Panc1 (cell line): ENCODE results near the gene LCOR. TPM values are rescaled to one million over a fixed set of nuclear protein-coding genes. Genes with fewer than 3 reads are reported as not detected.

Experiments
- ATAC-seq: fragments of 200-7000 bp; cut with Tn5 transposase; 2 replicates; pipeline ENCODE4 v1.9.1; 2020; ENCODE audit warnings: mild to moderate bottlenecking, moderate library complexity
- BruUV-seq: library from RNA; stranded (reverse); fragments of 400-500 nt; replicated peaks from 2 replicates; lab custom pipeline; 2021; lab: Mats Ljungman, UMichigan
- CTCF ChIA-PET: fragments of 300-600 bp; sonication (Branson Sonifier 250); formaldehyde crosslinking; loops from one replicate; lab custom pipeline; 2022; ENCODE audit warnings: antibody characterized with exemption; lab: Charles Lee
- POLR2A ChIA-PET: fragments of 300-600 bp; sonication (Branson Sonifier 250); formaldehyde crosslinking; loops from one replicate; lab custom pipeline; 2022; ENCODE audit warnings: antibody characterized with exemption; lab: Charles Lee
- DNase-seq: peaks from one replicate; pipeline ENCODE4 v3.0.0-alpha.2; 2010; ENCODE audit warnings: low read depth, low spot score
- H3K27ac ChIP-seq: 2 replicates; pipeline ENCODE4 v1.5.1; 2011; ENCODE audit warnings: mild to moderate bottlenecking, low read length, inconsistent platforms
- H3K27me3 ChIP-seq: fragments of 200-500 bp; sonication (Bioruptor generic); 2 replicates; pipeline ENCODE4 v1.6.0; 2014; ENCODE audit warnings: low read length, inconsistent platforms; ENCODE audit not compliant: control insufficient read depth, insufficient read depth
- H3K36me3 ChIP-seq: fragments of 200-500 bp; sonication (Bioruptor generic); 2 replicates; pipeline ENCODE4 v1.5.1; 2014; ENCODE audit warnings: inconsistent platforms, mild to moderate bottlenecking, low read length, moderate library complexity; ENCODE audit not compliant: control insufficient read depth, insufficient read depth
- H3K4me1 ChIP-seq: 2 replicates; pipeline ENCODE4 v1.5.1; 2011; ENCODE audit warnings: inconsistent platforms, mild to moderate bottlenecking, low read length, moderate library complexity; ENCODE audit not compliant: control insufficient read depth, insufficient read depth
- H3K4me3 ChIP-seq, 2 experiments: 2 replicates each; pipeline ENCODE4 v1.5.1; 2011 to 2012; ENCODE audit warnings: low read depth in 2 of 2, low read length in 2 of 2, mild to moderate bottlenecking in 2 of 2, inconsistent platforms in 1 of 2, moderate library complexity in 1 of 2
- H3K9me3 ChIP-seq: fragments of 200-500 bp; sonication (Bioruptor generic); 2 replicates; pipeline ENCODE4 v1.5.1; 2014; ENCODE audit warnings: low read depth, mild to moderate bottlenecking, inconsistent platforms, low read length, moderate library complexity; ENCODE audit not compliant: control insufficient read depth, insufficient read depth
- CTCF ChIP-seq: fragments of 450-650 bp; IDR thresholded peaks from 2 replicates; pipeline ENCODE4 v1.5.1; 2017; ENCODE audit warnings: mild to moderate bottlenecking
- POLR2AphosphoS5 ChIP-seq: IDR thresholded peaks from 2 replicates; pipeline ENCODE4 v1.6.1; 2012; ENCODE audit warnings: mild to moderate bottlenecking, low read depth, low read length, moderate library complexity
- REST ChIP-seq, 2 experiments: IDR thresholded peaks; 2 replicates each; pipeline ENCODE4 v1.6.1; 2011 to 2012; ENCODE audit warnings: low read depth in 2 of 2, control low read depth in 1 of 2, low read length in 1 of 2, mild to moderate bottlenecking in 1 of 2, moderate library complexity in 1 of 2; ENCODE audit not compliant: insufficient read depth in 1 of 2
- SIN3A ChIP-seq: IDR thresholded peaks from 2 replicates; pipeline ENCODE4 v1.6.1; 2012; ENCODE audit warnings: low read depth, mild to moderate bottlenecking, low read length, moderate library complexity, borderline replicate concordance; ENCODE audit not compliant: insufficient read depth
- TCF7L2 ChIP-seq: IDR thresholded peaks from 2 replicates; pipeline ENCODE4 v1.6.1; 2011; ENCODE audit warnings: mild to moderate bottlenecking, low read depth, low read length, inconsistent platforms
- in situ Hi-C: cut with HindIII; loops from 2 replicates; pipeline ENCODE4 v1.10.0; 2016; ENCODE audit warnings: low sequenced_read_pairs, low pct_unique_long_range_greater_than_20kb
- intact Hi-C: fragments of 100-400 bp; cut with micrococcal nuclease; formaldehyde crosslinking; loops from one replicate; pipeline ENCODE4 v1.10.0; 2022; ENCODE audit not compliant: unreplicated experiment
- total RNA-seq: library from RNA; stranded (reverse); gene quantifications from one replicate; pipeline ENCODE4 v1.2.1, GENCODE V29; 2021; ENCODE audit not compliant: unreplicated experiment

The LCOR gene
- total RNA-seq, 1 experiment from 2014 or later: 58.0 TPM

DNA sequence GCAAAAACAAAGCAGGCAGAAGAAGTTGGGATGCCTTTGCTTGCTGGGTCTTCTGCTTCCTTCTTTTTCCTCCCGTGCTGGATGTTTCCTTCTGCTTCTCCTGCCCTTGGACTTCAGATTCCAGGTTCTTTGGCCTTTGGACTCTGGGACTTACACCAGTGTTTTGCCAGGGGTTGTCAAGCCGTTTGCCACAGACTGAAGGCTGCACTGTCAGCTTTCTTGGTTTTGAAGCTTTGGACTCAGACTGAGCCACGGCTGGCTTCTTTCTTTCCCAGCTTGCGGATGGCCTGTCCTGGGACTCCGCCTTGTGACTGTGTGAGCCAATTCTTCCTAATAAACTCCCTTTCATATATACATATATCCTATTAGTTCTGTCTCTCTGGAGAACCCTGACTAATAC lies 11.3 kb upstream of the LCOR start:
- no peak for TF ChIP-seq POLR2AphosphoS5
- TF ChIP-seq REST (IDR thresholded peaks at IDR 0.05; ENCODE audit: insufficient read depth in 1 of 2, low read depth in 2 of 2, low read length in 1 of 2): no peak
- TF ChIP-seq SIN3A: no peak
- TF ChIP-seq TCF7L2: no peak
- no peak for TF ChIP-seq CTCF
- intact Hi-C loops: no loop called here
- H3K27ac ChIP-seq: no peak overlapping the region
- H3K4me1 ChIP-seq: no peaks in the 10 kb centered on the region
- H3K4me3 ChIP-seq: no peak overlapping the region
- ChIA-PET CTCF (interaction anchor here (0.6 kb wide), 1 partner anchor 180 kb away, joined by 3 read pairs; no protein-coding TSS in a partner anchor), POLR2A (no interaction called here)
- in situ Hi-C loops: no loop called here
- ATAC-seq (peak; percentile 51; the same call in 1 of the 2 replicates), DNase-seq (no peak)
- no peaks in the 10 kb centered on the region for H3K9me3 ChIP-seq
- no peaks in the 10 kb centered on the region for H3K27me3 ChIP-seq
- no peaks in the 10 kb centered on the region for H3K36me3 ChIP-seq
- no TSS peak for BruUV-seq

DNA sequence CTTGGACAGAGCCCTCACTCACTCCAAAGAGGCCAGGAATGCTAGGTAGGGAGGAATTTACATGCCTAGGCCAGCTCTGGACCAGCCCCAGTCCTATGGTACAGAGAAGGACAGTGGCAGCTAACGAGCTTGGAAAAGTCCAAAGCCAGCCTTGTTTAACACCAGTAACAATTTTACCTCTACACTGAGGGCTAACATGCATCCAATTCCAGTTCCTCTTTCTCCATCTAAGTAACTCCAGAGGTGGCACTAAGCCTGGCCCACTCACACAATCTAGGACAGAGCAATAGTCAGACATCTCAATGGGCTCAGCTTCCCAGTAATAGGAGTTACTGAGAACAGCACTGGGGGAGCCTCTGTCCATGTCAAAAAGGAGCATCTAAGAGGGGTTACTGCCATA lies 5.7 kb upstream of the LCOR start:
- POLR2A ChIA-PET: no interaction called here
- H3K9me3 ChIP-seq: no peaks in the 10 kb centered on the region
- no TSS peak for BruUV-seq
- intact Hi-C loops: no loop called here
- no peak for ATAC-seq
- DNase-seq: no peak
- no peak overlapping the region for H3K27ac ChIP-seq
- peaks cover 11% of the 10 kb centered on the region for H3K4me1 ChIP-seq
- no peak overlapping the region for H3K4me3 ChIP-seq
- H3K36me3 ChIP-seq: no peaks in the 10 kb centered on the region
- no peak for TF ChIP-seq CTCF
- TF ChIP-seq POLR2AphosphoS5: no peak
- TF ChIP-seq TCF7L2: no peak
- no peak for TF ChIP-seq REST (IDR thresholded peaks at IDR 0.05; ENCODE audit: insufficient read depth in 1 of 2, low read depth in 2 of 2, low read length in 1 of 2)
- TF ChIP-seq SIN3A: no peak
- CTCF ChIA-PET: interaction anchor here (0.6 kb wide), 1 partner anchor 51 kb away, joined by 3 read pairs; no protein-coding TSS in a partner anchor
- H3K27me3 ChIP-seq: no peaks in the 10 kb centered on the region
- in situ Hi-C loops: no loop called here
